Lower lobe of right lung (tissue), 2 donors: Measurements from ENCODE around the gene GTF3C2. TPM values are rescaled to one million over a fixed set of nuclear protein-coding genes. Genes with fewer than 3 reads are reported as not detected.
A peak's percentile ranks its signal among the peaks of the same experiment; 100 is the strongest.

Experiments
- ATAC-seq, 2 donors: fragments of 200-7000 bp; cut with Tn5 transposase; one replicate each; pipeline ENCODE4 v1.9.1; 2020 to 2022; ENCODE audit warnings: mild to moderate bottlenecking in 2 of 2, moderate library complexity in 2 of 2
- DNase-seq: peaks from one replicate; pipeline ENCODE4 v3.0.0-alpha.2; 2020
- H3K27ac ChIP-seq: fragments of 200-600 bp; one replicate; pipeline ENCODE4 v1.8.0; 2022
- H3K27me3 ChIP-seq: fragments of 200-600 bp; one replicate; pipeline ENCODE4 v1.8.0; 2022; ENCODE audit warnings: low read depth
- H3K36me3 ChIP-seq: fragments of 200-600 bp; one replicate; pipeline ENCODE4 v1.8.0; 2022; ENCODE audit warnings: mild to moderate bottlenecking
- H3K4me1 ChIP-seq: fragments of 200-600 bp; one replicate; pipeline ENCODE4 v1.8.0; 2022
- H3K4me3 ChIP-seq: fragments of 200-600 bp; one replicate; pipeline ENCODE4 v1.8.0; 2022; ENCODE audit warnings: mild to moderate bottlenecking
- H3K9me3 ChIP-seq: fragments of 200-600 bp; one replicate; pipeline ENCODE4 v1.8.0; 2022
- intact Hi-C: fragments of 100-400 bp; cut with DNase I; formaldehyde crosslinking; loops from one replicate; pipeline ENCODE4 v1.11.0; 2022
- total RNA-seq: library from RNA; stranded (reverse); fragmentation: NEBNext Ultra II Directional; extraction: Animal tissue kit (Norgen Biotek cat#: 25700); gene quantifications from one replicate; pipeline ENCODE4 v1.2.1, GENCODE V29; 2021
- TF ChIP-seq, protein P1 (sequence below): fragments of 200-600 bp; IDR thresholded peaks from one replicate; pipeline ENCODE4 v1.8.0; 2022; ENCODE audit warnings: antibody characterized with exemption, mild to moderate bottlenecking
- donor health status: DM: no; HTN: yes; CAD: no; lungs with severe emphysema.

GTF3C2 gene
- total RNA-seq, 1 donor from 2014 or later, result 56.4 TPM

DNA sequence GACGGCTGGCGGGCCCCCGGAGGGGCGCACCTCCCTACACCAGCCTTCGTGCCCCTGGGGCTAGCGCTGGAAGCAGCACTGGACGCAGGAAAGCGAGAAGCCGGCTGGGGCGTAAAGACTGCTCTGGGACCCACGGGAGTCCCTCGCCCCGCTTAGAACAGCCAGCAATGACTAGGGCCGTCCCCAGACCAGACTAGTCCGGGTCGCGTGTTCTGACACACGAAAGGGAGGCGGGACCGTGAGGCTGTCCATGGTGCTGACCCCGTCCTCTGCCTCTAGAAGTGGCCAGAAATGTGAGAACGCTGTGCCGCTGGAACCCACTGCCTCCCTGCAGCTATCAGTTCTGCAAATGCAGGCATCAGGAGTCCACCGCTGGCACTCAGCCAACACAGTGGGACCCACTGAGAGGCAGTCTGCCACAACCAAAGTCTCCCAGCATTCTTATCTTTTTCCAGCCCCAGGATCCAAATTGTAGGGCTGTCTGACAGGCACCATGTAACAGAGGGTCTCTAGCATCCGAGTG lies 48.1 kb downstream of the GTF3C2 start, which contains the start of gene UCN:
Gene UCN, minus strand, starts transcription at position 87 of the 523 bp plus-strand sequence. CDS start 550 bp downstream, outside the sequence.
- no peak within 1 kb of the TSS for H3K4me3 ChIP-seq
- H3K27me3 ChIP-seq, result peaks cover 42% of the 10 kb centered on the region
- DNase-seq, result peak; percentile 51
- no peak within 1 kb of the TSS for H3K27ac ChIP-seq
- no peaks in the 10 kb centered on the region for H3K9me3 ChIP-seq
- intact Hi-C loops, result no loop called here
- peaks cover 14% of the 10 kb centered on the region for H3K4me1 ChIP-seq
- peaks cover 23% of the 10 kb centered on the region for H3K36me3 ChIP-seq
- TF ChIP-seq, protein P1, sequence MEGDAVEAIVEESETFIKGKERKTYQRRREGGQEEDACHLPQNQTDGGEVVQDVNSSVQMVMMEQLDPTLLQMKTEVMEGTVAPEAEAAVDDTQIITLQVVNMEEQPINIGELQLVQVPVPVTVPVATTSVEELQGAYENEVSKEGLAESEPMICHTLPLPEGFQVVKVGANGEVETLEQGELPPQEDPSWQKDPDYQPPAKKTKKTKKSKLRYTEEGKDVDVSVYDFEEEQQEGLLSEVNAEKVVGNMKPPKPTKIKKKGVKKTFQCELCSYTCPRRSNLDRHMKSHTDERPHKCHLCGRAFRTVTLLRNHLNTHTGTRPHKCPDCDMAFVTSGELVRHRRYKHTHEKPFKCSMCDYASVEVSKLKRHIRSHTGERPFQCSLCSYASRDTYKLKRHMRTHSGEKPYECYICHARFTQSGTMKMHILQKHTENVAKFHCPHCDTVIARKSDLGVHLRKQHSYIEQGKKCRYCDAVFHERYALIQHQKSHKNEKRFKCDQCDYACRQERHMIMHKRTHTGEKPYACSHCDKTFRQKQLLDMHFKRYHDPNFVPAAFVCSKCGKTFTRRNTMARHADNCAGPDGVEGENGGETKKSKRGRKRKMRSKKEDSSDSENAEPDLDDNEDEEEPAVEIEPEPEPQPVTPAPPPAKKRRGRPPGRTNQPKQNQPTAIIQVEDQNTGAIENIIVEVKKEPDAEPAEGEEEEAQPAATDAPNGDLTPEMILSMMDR, result no peak
- ATAC-seq, result peak; percentile 20 to 37

DNA sequence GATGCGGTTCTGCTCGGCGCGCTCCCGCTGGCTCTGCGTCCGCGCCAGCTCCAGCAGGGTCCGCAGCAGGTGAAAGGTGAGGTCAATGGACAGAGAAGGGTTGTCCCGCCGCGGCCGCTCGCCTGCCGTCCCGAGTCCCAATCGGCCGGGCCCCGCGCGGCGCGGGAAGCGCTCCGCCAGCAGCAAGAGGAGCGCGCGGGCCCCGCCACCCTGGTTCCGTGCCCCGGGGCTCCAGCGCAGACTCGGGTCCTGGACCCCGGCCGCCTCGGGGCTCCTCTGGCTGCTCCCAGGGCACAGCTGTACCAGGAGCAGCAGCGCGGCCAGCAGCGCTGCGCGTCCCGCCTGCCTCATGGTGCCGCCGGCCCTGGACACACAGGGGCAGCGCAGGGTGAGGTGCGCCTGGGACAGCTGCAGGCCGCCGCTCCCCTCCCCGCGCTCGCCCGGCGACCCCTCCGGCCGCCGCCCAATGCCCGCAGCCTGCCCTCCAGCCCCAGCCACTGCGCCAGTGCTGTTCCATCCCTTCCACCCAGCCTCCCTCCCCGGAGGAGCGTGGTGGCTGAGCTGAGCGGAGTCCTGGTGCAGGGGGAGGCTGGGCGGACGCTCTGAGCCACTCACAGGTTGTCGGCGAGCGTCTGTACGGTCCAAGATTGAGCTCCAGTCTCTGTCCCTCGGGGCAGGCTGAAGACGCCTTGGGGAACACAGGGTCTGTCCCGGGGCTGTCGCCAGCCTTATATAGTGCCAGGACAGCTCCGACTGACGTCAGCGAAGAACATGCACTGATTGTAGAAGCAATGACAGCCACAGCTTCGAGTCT lies 48.8 kb downstream of the GTF3C2 start:
- no peaks in the 10 kb centered on the region for H3K9me3 ChIP-seq
- no peak overlapping the region for H3K27ac ChIP-seq
- DNase-seq, result no peak
- peaks cover 19% of the 10 kb centered on the region for H3K4me1 ChIP-seq
- H3K36me3 ChIP-seq, result peaks cover 23% of the 10 kb centered on the region
- TF ChIP-seq, protein P1, result no peak
- H3K27me3 ChIP-seq, result peaks cover 42% of the 10 kb centered on the region
- intact Hi-C loops, result no loop called here
- no peak overlapping the region for H3K4me3 ChIP-seq
- ATAC-seq, result peak; percentile 4 to 5

DNA sequence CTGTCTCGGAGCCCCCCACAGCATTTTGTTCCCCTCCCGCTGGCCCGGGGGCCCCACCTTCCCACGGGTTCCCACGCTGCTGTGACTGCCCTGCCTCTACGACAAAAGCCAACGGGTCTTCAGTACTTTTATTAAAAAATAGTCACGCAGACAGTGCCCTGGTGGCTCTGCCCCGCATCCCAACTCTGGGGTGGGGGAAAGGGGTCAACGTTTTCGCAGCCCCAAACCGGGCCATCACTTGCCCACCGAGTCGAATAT lies 49.3 kb downstream of the GTF3C2 start:
- no peaks in the 10 kb centered on the region for H3K9me3 ChIP-seq

DNA sequence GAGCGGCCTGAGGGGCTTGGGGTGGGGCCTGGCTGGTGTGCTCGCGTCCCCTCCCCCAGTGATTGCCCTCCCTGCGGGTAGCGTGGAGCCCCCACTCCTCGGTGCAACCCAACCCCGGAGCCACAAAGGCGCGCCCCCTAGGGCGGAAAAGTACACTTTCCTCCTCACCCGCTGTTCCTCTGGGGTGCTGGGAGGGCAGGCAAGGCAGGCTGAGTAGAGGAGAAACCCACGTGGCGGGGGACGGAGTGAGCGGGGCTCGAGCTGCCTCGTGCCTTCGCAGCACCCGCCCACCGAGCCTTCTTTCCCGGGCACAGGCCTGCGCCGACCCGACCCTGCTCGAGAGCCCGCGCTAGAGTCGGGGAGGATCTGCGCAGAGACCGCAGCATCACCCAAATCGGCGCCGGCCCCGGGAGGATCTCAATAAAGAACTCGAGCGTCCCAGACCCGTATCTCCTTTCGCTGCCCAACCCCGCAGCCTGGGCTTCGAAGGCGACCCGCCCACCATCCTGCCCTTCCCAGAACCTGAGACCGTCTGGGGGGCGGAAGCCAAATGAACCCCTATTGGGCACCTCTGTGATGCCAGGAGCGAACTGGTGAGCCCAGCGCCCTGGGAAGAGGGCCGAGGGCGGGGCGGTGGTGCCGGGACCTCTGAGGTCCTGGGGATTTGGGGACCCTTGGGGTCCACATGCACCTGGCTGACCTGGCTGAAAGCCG lies 49.8 kb downstream of the GTF3C2 start:
- peak; percentile 10 to 13 for ATAC-seq
- peak overlapping the region; percentile 23 for H3K4me3 ChIP-seq
- no peaks in the 10 kb centered on the region for H3K9me3 ChIP-seq
- peaks cover 16% of the 10 kb centered on the region for H3K36me3 ChIP-seq
- H3K4me1 ChIP-seq, result peaks cover 19% of the 10 kb centered on the region
- intact Hi-C loops, result no loop called here
- H3K27ac ChIP-seq, result no peak overlapping the region
- H3K27me3 ChIP-seq, result peaks cover 42% of the 10 kb centered on the region
- DNase-seq, result peak; percentile 49
- TF ChIP-seq, protein P1, result no peak

More for the DNA sequence above, 49.3 kb downstream of the GTF3C2 start:
- H3K4me3 ChIP-seq, result no peak overlapping the region
- DNase-seq (no peak), ATAC-seq (no peak)
- intact Hi-C loops, result no loop called here
- no peak overlapping the region for H3K27ac ChIP-seq
- peaks cover 21% of the 10 kb centered on the region for H3K36me3 ChIP-seq
- H3K27me3 ChIP-seq, result peaks cover 42% of the 10 kb centered on the region
- H3K4me1 ChIP-seq, result peaks cover 19% of the 10 kb centered on the region
- TF ChIP-seq, protein P1, result no peak

DNA sequence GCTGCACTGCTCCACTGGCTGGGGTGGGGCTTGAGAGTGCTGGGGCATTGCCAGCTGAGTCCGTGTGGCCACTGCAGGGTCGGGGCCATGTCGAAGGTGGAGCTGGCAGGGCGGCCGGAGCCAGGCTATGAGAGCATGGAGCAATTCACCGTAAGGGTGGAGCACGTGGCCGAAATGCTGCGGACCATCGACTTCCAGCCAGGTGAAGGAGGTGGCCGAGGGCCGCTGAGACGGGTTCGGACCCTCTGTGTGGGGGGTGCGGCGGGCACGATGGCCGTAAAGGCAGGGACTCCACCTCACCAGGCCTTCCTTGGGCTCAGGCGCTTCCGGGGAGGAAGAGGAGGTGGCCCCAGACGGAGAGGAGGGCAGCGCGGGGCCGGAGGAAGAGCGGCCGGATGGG lies 50.4 kb downstream of the GTF3C2 start:
- intact Hi-C loops, result no loop called here
- no peak for DNase-seq

More for the DNA sequence above, 50.4 kb downstream of the GTF3C2 start:
- Histone ChIP-seq H3K36me3 (peaks cover 10% of the 10 kb centered on the region), H3K27me3 (peaks cover 42% of the 10 kb centered on the region), H3K27ac (no peak overlapping the region), H3K4me3 (peak overlapping the region; percentile 23), H3K4me1 (peaks cover 19% of the 10 kb centered on the region), H3K9me3 (no peaks in the 10 kb centered on the region)
- TF ChIP-seq, protein P1, result no peak
- peak in 1 of 2 donors; percentile 3 for ATAC-seq
